Stimulated activated CD8-positive, alpha-beta memory T cell treated with anti-CD3 and anti-CD28 coated beads, Interleukin-7, amount 100 ng/mL, for 48 hours (primary cell): ENCODE measurements around the gene SRY.
"Not testable (repeated sequence)": the region's sequence is repeated elsewhere in the genome, so short reads cannot be mapped to it uniquely, and the experiment has no call there.

ENCODE experiments used
- DNase-seq, 2 donors: peaks; one replicate each; pipeline ENCODE4 v3.0.0-alpha.2; 2020; ENCODE audit warnings: low read depth in 1 of 2; ENCODE audit errors: extremely low read depth in 1 of 2

SRY gene

GRCh38 chrY:2787600-2787999 lies at the start of gene SRY:
TSS of gene SRY (minus strand) at chrY:2787682. CDS start at chrY:2787603, 79 bp downstream.
- no peak for DNase-seq

GRCh38 chrY:2837078-2837477 lies 49.6 kb upstream of the SRY start:
- DNase-seq = no peak

GRCh38 chrY:2835230-2835629 lies 47.7 kb upstream of the SRY start:
- no peak for DNase-seq

- no peak for DNase-seq
Measured at GRCh38 chrY:2828497-2828896, 41.0 kb upstream of the SRY start.

- no peak for DNase-seq
Measured at GRCh38 chrY:2824471-2824870, 37.0 kb upstream of the SRY start.

GRCh38 chrY:2817146-2817896 lies 29.8 kb upstream of the SRY start:
- not testable (repeated sequence) for DNase-seq

- DNase-seq = no peak
Measured at GRCh38 chrY:2800246-2800645, 12.8 kb upstream of the SRY start.

GRCh38 chrY:2797991-2798390 lies 10.5 kb upstream of the SRY start:
- no peak for DNase-seq

- no peak for DNase-seq
Measured at GRCh38 chrY:2796977-2797523, 9.6 kb upstream of the SRY start.

- DNase-seq = no peak
Measured at GRCh38 chrY:2789756-2790155, 2.3 kb upstream of the SRY start.

- DNase-seq = no peak
Measured at GRCh38 chrY:2786876-2787512, 488 bp downstream of the SRY start.
